HepG2 (cell line): Measurements from ENCODE around the gene GGCT. TPM values are rescaled to one million over a fixed set of nuclear protein-coding genes. Genes with fewer than 3 reads are reported as not detected.

Experiments
- ATAC-seq: fragments of 200-7000 bp; cut with Tn5 transposase; 3 replicates; pipeline ENCODE4 v1.9.1; 2020; ENCODE audit warnings: mild to moderate bottlenecking, moderate library complexity
- BruUV-seq: library from RNA; stranded (reverse); fragments of 400-500 nt; replicated peaks from 2 replicates; lab custom pipeline; 2021; lab: Mats Ljungman, UMichigan
- CTCF ChIA-PET: fragments of 300-600 bp; formaldehyde crosslinking; extraction: SDS; loops from one replicate; lab custom pipeline; 2021; ENCODE audit warnings: low total read pairs, inconsistent platforms, low intra/inter-chr PET ratio; lab: Yijun Ruan, JAX
- POLR2A ChIA-PET: fragments of 350-600 bp; sonication (Branson Sonifier 250); formaldehyde crosslinking; loops from one replicate; lab custom pipeline; 2020; ENCODE audit warnings: antibody characterized with exemption, inconsistent platforms; lab: Yijun Ruan, JAX
- DNase-seq: peaks from one replicate; pipeline ENCODE4 v3.0.0-alpha.2; 2015; ENCODE audit warnings: low spot score
- FAIRE-seq: peaks from 3 replicates; lab custom pipeline; 2011; peaks lifted over from hg19 to GRCh38; lab: Jason Lieb, UNC
- H2AFZ ChIP-seq: one replicate; pipeline ENCODE4 v1.6.1; 2011; ENCODE audit warnings: low read length, inconsistent platforms
- H3K27ac ChIP-seq: fragments of 300-600 bp; 3 replicates; pipeline ENCODE4 v1.8.0; 2011; ENCODE audit warnings: mixed run types, mild to moderate bottlenecking, mixed read lengths, low read length, inconsistent platforms; ENCODE audit not compliant: insufficient read depth; ENCODE audit errors: extremely low read length
- H3K27me3 ChIP-seq, 2 experiments: fragments of 200-600 bp in 1 of 2; 2 replicates in 1 of 2; 3 replicates in 1 of 2; pipeline versions ENCODE4 v1.6.0 to v1.8.0; 2011; ENCODE audit warnings: low read length in 2 of 2, mild to moderate bottlenecking in 2 of 2, moderate library complexity in 2 of 2, inconsistent platforms in 1 of 2; ENCODE audit not compliant: insufficient read depth in 2 of 2, control insufficient read depth in 1 of 2
- H3K36me3 ChIP-seq, 2 experiments: fragments of 200-600 bp in 1 of 2; replicated peaks in 1 of 2; 2 replicates in 1 of 2; 3 replicates in 1 of 2; pipeline versions ENCODE4 v1.5.1 to v1.8.0; 2011; ENCODE audit warnings: low read length in 2 of 2, inconsistent platforms in 1 of 2; ENCODE audit not compliant: insufficient read depth in 2 of 2, control insufficient read depth in 1 of 2
- H3K4me1 ChIP-seq: 2 replicates; pipeline ENCODE4 v1.5.1; 2012; ENCODE audit warnings: low read length, inconsistent platforms; ENCODE audit not compliant: insufficient read depth
- H3K4me2 ChIP-seq: 2 replicates; pipeline ENCODE4 v1.6.0; 2011; ENCODE audit warnings: low read depth, low read length, inconsistent platforms
- H3K4me3 ChIP-seq, 3 experiments: fragments of 200-600 bp in 1 of 3; sonication (generic), shearing (Covaris generic) in 1 of 3; replicated peaks in 1 of 3; 2 replicates each; pipeline ENCODE4 v1.5.1; 2011 to 2016; ENCODE audit warnings: low read length in 3 of 3, inconsistent platforms in 2 of 3, low read depth in 2 of 3, mild to moderate bottlenecking in 2 of 3, control low read depth in 1 of 3, mixed read lengths in 1 of 3; ENCODE audit not compliant: insufficient read depth in 1 of 3
- H3K79me2 ChIP-seq: one replicate; pipeline ENCODE4 v1.6.1; 2011; ENCODE audit warnings: low read length, inconsistent platforms; ENCODE audit not compliant: insufficient read depth
- H3K9ac ChIP-seq: 2 replicates; pipeline ENCODE4 v1.6.0; 2011; ENCODE audit warnings: mild to moderate bottlenecking, low read depth, low read length, inconsistent platforms; ENCODE audit not compliant: insufficient read depth
- H3K9me3 ChIP-seq: 2 replicates; pipeline ENCODE4 v1.5.1; 2012; ENCODE audit warnings: mild to moderate bottlenecking, low read length
- H4K20me1 ChIP-seq: 2 replicates; pipeline ENCODE4 v1.6.0; 2011; ENCODE audit warnings: inconsistent platforms, mild to moderate bottlenecking, low read length, moderate library complexity; ENCODE audit not compliant: insufficient read depth
- HNF4G ChIP-seq, 2 experiments: sonication (generic) in 1 of 2; formaldehyde crosslinking in 1 of 2; IDR thresholded peaks; 2 replicates each; pipeline versions ENCODE4 v1.4.0 to v1.6.1; 2011 to 2020; ENCODE audit warnings: borderline replicate concordance in 2 of 2, low read depth in 2 of 2, mild to moderate bottlenecking in 2 of 2, low read length in 1 of 2, missing genetic modification reagents in 1 of 2, moderate library complexity in 1 of 2
- HNRNPH1 ChIP-seq: fragments of 200-400 bp; formaldehyde crosslinking; optimal IDR thresholded peaks from 2 replicates; pipeline ENCODE3; 2017; ENCODE audit warnings: mild to moderate bottlenecking, low read depth, low read length
- MLLT10 ChIP-seq: sonication (generic); formaldehyde crosslinking; IDR thresholded peaks from 2 replicates; pipeline ENCODE4 v1.4.0; 2020; ENCODE audit warnings: missing genetic modification reagents
- POGZ ChIP-seq: sonication (generic); formaldehyde crosslinking; IDR thresholded peaks from 2 replicates; pipeline ENCODE4 v1.4.0; 2020; ENCODE audit warnings: mild to moderate bottlenecking, missing genetic modification reagents
- RELA ChIP-seq: sonication (generic); formaldehyde crosslinking; IDR thresholded peaks from 2 replicates; pipeline ENCODE4 v1.4.0; 2020; ENCODE audit warnings: missing genetic modification reagents
- REPIN1 ChIP-seq: sonication (generic); formaldehyde crosslinking; IDR thresholded peaks from 2 replicates; pipeline ENCODE4 v1.8.0; 2022; ENCODE audit warnings: missing genetic modification reagents, low read depth, mild to moderate bottlenecking, borderline replicate concordance
- ZNF644 ChIP-seq: IDR thresholded peaks from 2 replicates; pipeline ENCODE4 v1.6.1; 2016; ENCODE audit warnings: low read depth
- in situ Hi-C: cut with HindIII; loops from 2 replicates; pipeline ENCODE4 v1.10.0; 2017; ENCODE audit warnings: low pct_unique_long_range_greater_than_20kb; ENCODE audit not compliant: extremely low pct_ligation_motif_present
- intact Hi-C: fragments of 100-400 bp; cut with micrococcal nuclease; formaldehyde crosslinking; loops from one replicate; pipeline ENCODE4 v1.10.0; 2022; ENCODE audit not compliant: unreplicated experiment
- polyA plus RNA-seq, 8 experiments: library from polyadenylated mRNA; depleted of rRNA in 3 of 8; stranded (reverse) in 7 of 8; unstranded in 1 of 8; fragments of >200 nt; fragmentation: Illumina TruSeq in 4 of 8; extraction: Trizol in 4 of 8; gene quantifications; 2 replicates each; pipeline versions ENCODE4 v1.2.1 to v1.2.3, GENCODE V29; 2011 to 2016; ENCODE audit warnings: low read depth in 4 of 8, missing spikeins in 1 of 8, mixed read lengths in 1 of 8; ENCODE audit not compliant: insufficient read depth in 1 of 8
- total RNA-seq, 5 experiments: library from RNA; depleted of rRNA; stranded (reverse); fragments of >200 nt; fragmentation: Illumina TruSeq; extraction: Trizol; gene quantifications; 2 replicates each; pipeline ENCODE4 v1.2.3, GENCODE V29; 2016; ENCODE audit warnings: low read depth in 1 of 5
- TF ChIP-seq, protein P1 (sequence below): sonication (generic); formaldehyde crosslinking; IDR thresholded peaks from 2 replicates; pipeline ENCODE4 v1.5.1; 2020; ENCODE audit warnings: missing genetic modification reagents, mild to moderate bottlenecking, borderline replicate concordance
- TF ChIP-seq, protein P2 (sequence below): sonication (generic); formaldehyde crosslinking; IDR thresholded peaks from 2 replicates; pipeline ENCODE4 v1.4.0; 2020; ENCODE audit warnings: missing genetic modification reagents
- TF ChIP-seq, protein P3 (sequence below): sonication (generic); formaldehyde crosslinking; IDR thresholded peaks from 2 replicates; pipeline ENCODE4 v1.9.0; 2022; ENCODE audit warnings: low read depth, missing genetic modification reagents
- TF ChIP-seq, protein P4 (sequence below): sonication (generic); formaldehyde crosslinking; IDR thresholded peaks from 2 replicates; pipeline ENCODE4 v1.4.0; 2020; ENCODE audit warnings: missing genetic modification reagents, borderline replicate concordance
- TF ChIP-seq, protein P5 (sequence below): sonication (generic); formaldehyde crosslinking; IDR thresholded peaks from 2 replicates; pipeline ENCODE4 v1.8.0; 2022; ENCODE audit warnings: mild to moderate bottlenecking, missing genetic modification reagents; ENCODE audit not compliant: insufficient replicate concordance

The GGCT gene
- total and polyA plus RNA-seq, 2 of the 13 experiments (the other 11 are each of a cell fraction or from before 2014, with no cell fraction given): 19.5 to 78.3 TPM

DNA sequence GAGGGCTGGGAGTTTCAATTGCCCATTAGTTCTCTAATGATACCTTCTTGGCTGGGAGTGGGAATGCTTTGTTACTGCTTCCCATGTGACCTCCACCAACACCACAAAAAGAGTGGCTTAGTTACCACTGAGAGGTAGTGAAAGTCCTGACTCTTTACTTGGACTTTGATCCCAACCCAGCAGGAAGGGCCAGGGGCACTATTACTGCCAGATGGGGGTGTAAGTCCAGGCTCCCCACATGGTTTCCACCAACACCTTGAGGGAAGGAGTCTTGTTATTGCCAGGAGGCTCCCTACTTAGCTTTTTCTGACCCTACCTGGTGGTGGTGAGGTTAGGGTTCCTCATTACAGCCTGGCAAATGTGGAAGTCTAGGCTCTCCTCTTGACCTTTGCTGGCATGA lies 11.4 kb downstream of the GGCT start:
- ATAC-seq (peak; percentile 71), DNase-seq (peak; percentile 34), FAIRE-seq (no peak)
- no peaks in the 10 kb centered on the region for H3K27me3 ChIP-seq
- no peak overlapping the region for H3K27ac ChIP-seq
- peaks cover 0 to 3% of the 10 kb centered on the region in 2 experiments; a peak in 1 of 5 replicates for H3K36me3 ChIP-seq
- H3K79me2 ChIP-seq: no peaks in the 10 kb centered on the region
- BruUV-seq: no TSS peak
- in situ Hi-C loops: no loop called here
- no peak overlapping the region for H3K9ac ChIP-seq
- H2AFZ ChIP-seq: no peak overlapping the region
- intact Hi-C loops: no loop called here
- no peak overlapping the region for H3K4me2 ChIP-seq
- H4K20me1 ChIP-seq: no peaks in the 10 kb centered on the region
- CTCF ChIA-PET: no interaction called here
- no peaks in the 10 kb centered on the region for H3K9me3 ChIP-seq
- no peak overlapping the region for H3K4me3 ChIP-seq
- H3K4me1 ChIP-seq: peaks cover 11% of the 10 kb centered on the region
- POLR2A ChIA-PET: no interaction called here
- TF ChIP-seq MLLT10 (CRISPR knock-in tag): no peak
- TF ChIP-seq, protein P1, sequence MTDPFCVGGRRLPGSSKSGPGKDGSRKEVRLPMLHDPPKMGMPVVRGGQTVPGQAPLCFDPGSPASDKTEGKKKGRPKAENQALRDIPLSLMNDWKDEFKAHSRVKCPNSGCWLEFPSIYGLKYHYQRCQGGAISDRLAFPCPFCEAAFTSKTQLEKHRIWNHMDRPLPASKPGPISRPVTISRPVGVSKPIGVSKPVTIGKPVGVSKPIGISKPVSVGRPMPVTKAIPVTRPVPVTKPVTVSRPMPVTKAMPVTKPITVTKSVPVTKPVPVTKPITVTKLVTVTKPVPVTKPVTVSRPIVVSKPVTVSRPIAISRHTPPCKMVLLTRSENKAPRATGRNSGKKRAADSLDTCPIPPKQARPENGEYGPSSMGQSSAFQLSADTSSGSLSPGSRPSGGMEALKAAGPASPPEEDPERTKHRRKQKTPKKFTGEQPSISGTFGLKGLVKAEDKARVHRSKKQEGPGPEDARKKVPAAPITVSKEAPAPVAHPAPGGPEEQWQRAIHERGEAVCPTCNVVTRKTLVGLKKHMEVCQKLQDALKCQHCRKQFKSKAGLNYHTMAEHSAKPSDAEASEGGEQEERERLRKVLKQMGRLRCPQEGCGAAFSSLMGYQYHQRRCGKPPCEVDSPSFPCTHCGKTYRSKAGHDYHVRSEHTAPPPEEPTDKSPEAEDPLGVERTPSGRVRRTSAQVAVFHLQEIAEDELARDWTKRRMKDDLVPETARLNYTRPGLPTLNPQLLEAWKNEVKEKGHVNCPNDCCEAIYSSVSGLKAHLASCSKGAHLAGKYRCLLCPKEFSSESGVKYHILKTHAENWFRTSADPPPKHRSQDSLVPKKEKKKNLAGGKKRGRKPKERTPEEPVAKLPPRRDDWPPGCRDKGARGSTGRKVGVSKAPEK (CRISPR knock-in tag): no peak
- no peak for TF ChIP-seq RELA (CRISPR knock-in tag)
- 0 out of 2 replicates have a peak, but pooled peaks have one; percentile 25 for TF ChIP-seq REPIN1 (CRISPR knock-in tag)
- TF ChIP-seq, protein P2, sequence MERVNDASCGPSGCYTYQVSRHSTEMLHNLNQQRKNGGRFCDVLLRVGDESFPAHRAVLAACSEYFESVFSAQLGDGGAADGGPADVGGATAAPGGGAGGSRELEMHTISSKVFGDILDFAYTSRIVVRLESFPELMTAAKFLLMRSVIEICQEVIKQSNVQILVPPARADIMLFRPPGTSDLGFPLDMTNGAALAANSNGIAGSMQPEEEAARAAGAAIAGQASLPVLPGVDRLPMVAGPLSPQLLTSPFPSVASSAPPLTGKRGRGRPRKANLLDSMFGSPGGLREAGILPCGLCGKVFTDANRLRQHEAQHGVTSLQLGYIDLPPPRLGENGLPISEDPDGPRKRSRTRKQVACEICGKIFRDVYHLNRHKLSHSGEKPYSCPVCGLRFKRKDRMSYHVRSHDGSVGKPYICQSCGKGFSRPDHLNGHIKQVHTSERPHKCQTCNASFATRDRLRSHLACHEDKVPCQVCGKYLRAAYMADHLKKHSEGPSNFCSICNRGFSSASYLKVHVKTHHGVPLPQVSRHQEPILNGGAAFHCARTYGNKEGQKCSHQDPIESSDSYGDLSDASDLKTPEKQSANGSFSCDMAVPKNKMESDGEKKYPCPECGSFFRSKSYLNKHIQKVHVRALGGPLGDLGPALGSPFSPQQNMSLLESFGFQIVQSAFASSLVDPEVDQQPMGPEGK (CRISPR knock-in tag): peak; percentile 43; the same call in 1 of the 2 replicates
- peak; percentile 22; the same call in 1 of the 2 replicates for TF ChIP-seq HNF4G (IDR thresholded peaks at IDR 0.05; ENCODE audit: borderline replicate concordance, low read depth, low read length)
- no peak for TF ChIP-seq HNF4G (CRISPR knock-in tag; IDR thresholded peaks at IDR 0.05; ENCODE audit: borderline replicate concordance, low read depth)
- TF ChIP-seq, protein P3, sequence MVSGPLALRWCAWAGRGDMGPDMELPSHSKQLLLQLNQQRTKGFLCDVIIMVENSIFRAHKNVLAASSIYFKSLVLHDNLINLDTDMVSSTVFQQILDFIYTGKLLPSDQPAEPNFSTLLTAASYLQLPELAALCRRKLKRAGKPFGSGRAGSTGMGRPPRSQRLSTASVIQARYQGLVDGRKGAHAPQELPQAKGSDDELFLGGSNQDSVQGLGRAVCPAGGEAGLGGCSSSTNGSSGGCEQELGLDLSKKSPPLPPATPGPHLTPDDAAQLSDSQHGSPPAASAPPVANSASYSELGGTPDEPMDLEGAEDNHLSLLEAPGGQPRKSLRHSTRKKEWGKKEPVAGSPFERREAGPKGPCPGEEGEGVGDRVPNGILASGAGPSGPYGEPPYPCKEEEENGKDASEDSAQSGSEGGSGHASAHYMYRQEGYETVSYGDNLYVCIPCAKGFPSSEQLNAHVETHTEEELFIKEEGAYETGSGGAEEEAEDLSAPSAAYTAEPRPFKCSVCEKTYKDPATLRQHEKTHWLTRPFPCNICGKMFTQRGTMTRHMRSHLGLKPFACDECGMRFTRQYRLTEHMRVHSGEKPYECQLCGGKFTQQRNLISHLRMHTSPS: no peak
- TF ChIP-seq POGZ (CRISPR knock-in tag): 0 out of 2 replicates have a peak, but pooled peaks have one; percentile 18
- TF ChIP-seq, protein P4, sequence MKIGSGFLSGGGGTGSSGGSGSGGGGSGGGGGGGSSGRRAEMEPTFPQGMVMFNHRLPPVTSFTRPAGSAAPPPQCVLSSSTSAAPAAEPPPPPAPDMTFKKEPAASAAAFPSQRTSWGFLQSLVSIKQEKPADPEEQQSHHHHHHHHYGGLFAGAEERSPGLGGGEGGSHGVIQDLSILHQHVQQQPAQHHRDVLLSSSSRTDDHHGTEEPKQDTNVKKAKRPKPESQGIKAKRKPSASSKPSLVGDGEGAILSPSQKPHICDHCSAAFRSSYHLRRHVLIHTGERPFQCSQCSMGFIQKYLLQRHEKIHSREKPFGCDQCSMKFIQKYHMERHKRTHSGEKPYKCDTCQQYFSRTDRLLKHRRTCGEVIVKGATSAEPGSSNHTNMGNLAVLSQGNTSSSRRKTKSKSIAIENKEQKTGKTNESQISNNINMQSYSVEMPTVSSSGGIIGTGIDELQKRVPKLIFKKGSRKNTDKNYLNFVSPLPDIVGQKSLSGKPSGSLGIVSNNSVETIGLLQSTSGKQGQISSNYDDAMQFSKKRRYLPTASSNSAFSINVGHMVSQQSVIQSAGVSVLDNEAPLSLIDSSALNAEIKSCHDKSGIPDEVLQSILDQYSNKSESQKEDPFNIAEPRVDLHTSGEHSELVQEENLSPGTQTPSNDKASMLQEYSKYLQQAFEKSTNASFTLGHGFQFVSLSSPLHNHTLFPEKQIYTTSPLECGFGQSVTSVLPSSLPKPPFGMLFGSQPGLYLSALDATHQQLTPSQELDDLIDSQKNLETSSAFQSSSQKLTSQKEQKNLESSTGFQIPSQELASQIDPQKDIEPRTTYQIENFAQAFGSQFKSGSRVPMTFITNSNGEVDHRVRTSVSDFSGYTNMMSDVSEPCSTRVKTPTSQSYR (CRISPR knock-in tag): no peak
- peak; percentile 58; the same call in 1 of the 2 replicates for TF ChIP-seq ZNF644 (CRISPR knock-in tag)
- TF ChIP-seq, protein P5, sequence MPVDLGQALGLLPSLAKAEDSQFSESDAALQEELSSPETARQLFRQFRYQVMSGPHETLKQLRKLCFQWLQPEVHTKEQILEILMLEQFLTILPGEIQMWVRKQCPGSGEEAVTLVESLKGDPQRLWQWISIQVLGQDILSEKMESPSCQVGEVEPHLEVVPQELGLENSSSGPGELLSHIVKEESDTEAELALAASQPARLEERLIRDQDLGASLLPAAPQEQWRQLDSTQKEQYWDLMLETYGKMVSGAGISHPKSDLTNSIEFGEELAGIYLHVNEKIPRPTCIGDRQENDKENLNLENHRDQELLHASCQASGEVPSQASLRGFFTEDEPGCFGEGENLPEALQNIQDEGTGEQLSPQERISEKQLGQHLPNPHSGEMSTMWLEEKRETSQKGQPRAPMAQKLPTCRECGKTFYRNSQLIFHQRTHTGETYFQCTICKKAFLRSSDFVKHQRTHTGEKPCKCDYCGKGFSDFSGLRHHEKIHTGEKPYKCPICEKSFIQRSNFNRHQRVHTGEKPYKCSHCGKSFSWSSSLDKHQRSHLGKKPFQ: no peak
- no peak for TF ChIP-seq HNRNPH1
